H1 (cell line): ENCODE data around the gene CCDC184. TPM values are rescaled to one million over a fixed set of nuclear protein-coding genes. Genes with fewer than 3 reads are reported as not detected.

Experiments
- CHD7 ChIP-seq: fragments of 300-600 bp; sonication (generic); IDR thresholded peaks from 2 replicates; pipeline ENCODE4 v1.7.1; 2012; ENCODE audit warnings: low read length, moderate library complexity, mild to moderate bottlenecking, inconsistent platforms; ENCODE audit not compliant: insufficient replicate concordance
- RAD21 ChIP-seq, 2 experiments: IDR thresholded peaks in 1 of 2; conservative IDR thresholded peaks in 1 of 2; 2 replicates each; pipeline ENCODE4 v1.6.1; 2011; ENCODE audit warnings: low read depth in 2 of 2, low read length in 2 of 2, improper control_type of control experiment in 1 of 2, inconsistent platforms in 1 of 2, mild to moderate bottlenecking in 1 of 2, moderate library complexity in 1 of 2
- polyA plus RNA-seq, 7 experiments: library from polyadenylated mRNA; depleted of rRNA in 3 of 7; stranded (reverse) in 5 of 7; unstranded in 2 of 7; fragments of >200 nt in 5 of 7; fragments of 200-250 nt in 2 of 7; gene quantifications; 1 replicate in 5 of 7; 2 replicates in 1 of 7; 4 replicates in 1 of 7; pipeline versions ENCODE4 v1.2.1 to v1.2.3, GENCODE V29; 2011 to 2013; ENCODE audit warnings: missing spikeins in 2 of 7, mixed read lengths in 2 of 7
- total RNA-seq: library from RNA; stranded (reverse); fragmentation: NEBNext Ultra II Directional; extraction: Animal tissue kit (Norgen Biotek cat#: 25700); gene quantifications from 2 replicates; pipeline ENCODE4 v1.2.1, GENCODE V29; 2021

The CCDC184 gene
- total and polyA plus RNA-seq, 2 of the 8 experiments (the other 6 are each of a cell fraction or from before 2014, with no cell fraction given), result 2.2 to 3.0 TPM

- no peak for TF ChIP-seq CHD7
- TF ChIP-seq RAD21 (IDR thresholded peaks at IDR 0.05 in 1 of 2, conservative IDR thresholded peaks at IDR 0.05 in 1 of 2; ENCODE audit: low read depth in 2 of 2, low read length in 2 of 2), result no peak
Observed at GRCh38 chr12:48191096-48191495, 7.7 kb downstream of the CCDC184 start (continued).
